Adrenal gland (tissue), 5 donors: Measurements from ENCODE around the gene DISP2.

Experiments
- POLR2A ChIP-seq, 2 donors: fragments of 450-650 bp; IDR thresholded peaks; one replicate each; pipeline ENCODE4 v1.6.1; 2017; ENCODE audit warnings: antibody characterized with exemption in 2 of 2, mild to moderate bottlenecking in 2 of 2, moderate library complexity in 1 of 2
- TF ChIP-seq, protein P1 (sequence below), 6 experiments: fragments of 450-650 bp in 4 of 6; fragments of 200-600 bp in 2 of 6; sonication (generic) in 1 of 6; IDR thresholded peaks; 1 replicate in 5 of 6; 2 replicates in 1 of 6; pipeline versions ENCODE4 v1.5.1 to v1.8.0; 2016 to 2021; ENCODE audit warnings: antibody characterized with exemption in 6 of 6, mild to moderate bottlenecking in 2 of 6, moderate library complexity in 1 of 6
- donor health status: DM: no; HTN: no; CAD: no.

DNA sequence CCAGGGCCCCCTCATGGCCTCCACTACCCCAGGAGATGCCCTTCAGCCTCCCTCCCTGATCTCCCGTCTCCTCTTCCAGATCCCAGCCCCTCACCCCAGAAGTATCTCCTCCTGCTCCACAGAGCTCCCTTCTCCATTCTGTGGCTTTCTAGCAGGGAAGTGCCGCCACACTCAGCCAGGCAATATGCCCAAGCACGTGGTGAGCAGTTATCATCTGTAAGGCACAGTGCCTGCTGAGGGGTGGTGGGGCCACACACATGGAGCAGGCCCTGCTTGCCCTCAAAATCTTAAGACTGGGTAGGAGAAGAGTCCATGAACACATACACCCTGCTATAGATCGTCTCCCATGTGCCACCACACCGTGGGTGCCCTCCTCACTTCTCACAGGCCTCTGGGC, 9.5 kb upstream of the DISP2 start:
- TF ChIP-seq, protein P1, sequence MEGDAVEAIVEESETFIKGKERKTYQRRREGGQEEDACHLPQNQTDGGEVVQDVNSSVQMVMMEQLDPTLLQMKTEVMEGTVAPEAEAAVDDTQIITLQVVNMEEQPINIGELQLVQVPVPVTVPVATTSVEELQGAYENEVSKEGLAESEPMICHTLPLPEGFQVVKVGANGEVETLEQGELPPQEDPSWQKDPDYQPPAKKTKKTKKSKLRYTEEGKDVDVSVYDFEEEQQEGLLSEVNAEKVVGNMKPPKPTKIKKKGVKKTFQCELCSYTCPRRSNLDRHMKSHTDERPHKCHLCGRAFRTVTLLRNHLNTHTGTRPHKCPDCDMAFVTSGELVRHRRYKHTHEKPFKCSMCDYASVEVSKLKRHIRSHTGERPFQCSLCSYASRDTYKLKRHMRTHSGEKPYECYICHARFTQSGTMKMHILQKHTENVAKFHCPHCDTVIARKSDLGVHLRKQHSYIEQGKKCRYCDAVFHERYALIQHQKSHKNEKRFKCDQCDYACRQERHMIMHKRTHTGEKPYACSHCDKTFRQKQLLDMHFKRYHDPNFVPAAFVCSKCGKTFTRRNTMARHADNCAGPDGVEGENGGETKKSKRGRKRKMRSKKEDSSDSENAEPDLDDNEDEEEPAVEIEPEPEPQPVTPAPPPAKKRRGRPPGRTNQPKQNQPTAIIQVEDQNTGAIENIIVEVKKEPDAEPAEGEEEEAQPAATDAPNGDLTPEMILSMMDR (IDR thresholded peaks at IDR 0.05) = no peak
- TF ChIP-seq POLR2A (IDR thresholded peaks at IDR 0.05) = no peak
